Body of pancreas (tissue), 4 donors: Measurements from ENCODE around the gene MARS1.

Experiments
- POLR2A ChIP-seq, 3 donors: fragments of 450-650 bp; IDR thresholded peaks; one replicate each; pipeline ENCODE4 v1.6.1; 2016; ENCODE audit warnings: antibody characterized with exemption in 3 of 3, mild to moderate bottlenecking in 2 of 3
- TF ChIP-seq, protein P1 (sequence below), 7 experiments: fragments of 450-650 bp in 4 of 7; fragments of 200-600 bp in 3 of 7; sonication (generic) in 3 of 7; IDR thresholded peaks; one replicate each; pipeline ENCODE4 v1.5.1; 2016 to 2019; ENCODE audit warnings: antibody characterized with exemption in 7 of 7

DNA sequence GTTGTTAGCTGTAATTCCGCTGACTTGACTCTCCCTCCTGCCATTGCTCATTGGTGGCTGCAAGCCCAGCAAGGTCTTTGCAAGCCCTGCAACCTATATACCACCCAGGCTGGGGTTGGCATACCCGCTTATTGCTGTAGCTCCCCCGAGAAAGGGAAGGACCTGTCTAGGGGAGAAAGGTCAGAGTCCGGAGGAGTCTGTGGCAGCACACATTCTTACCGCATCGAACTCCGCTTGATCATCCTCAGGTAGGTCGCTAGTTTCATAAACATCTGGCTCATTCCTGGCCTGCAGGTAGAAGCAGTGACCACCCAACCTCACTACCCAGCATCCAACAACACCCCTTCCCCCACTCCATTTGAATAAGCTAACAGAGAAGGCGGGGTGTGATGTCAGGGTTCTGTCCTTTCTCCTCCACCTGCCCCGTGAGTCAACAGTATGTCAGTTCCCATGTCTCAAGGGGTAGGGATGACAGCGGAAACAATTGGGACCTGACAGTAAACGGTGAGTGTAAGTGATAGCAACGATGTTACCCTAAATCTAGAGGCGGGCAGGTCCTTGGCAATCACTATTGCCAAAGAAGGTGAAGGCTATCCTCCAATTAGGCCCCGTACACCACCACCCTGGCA lies 58.1 kb downstream of the MARS1 start:
- TF ChIP-seq, protein P1, sequence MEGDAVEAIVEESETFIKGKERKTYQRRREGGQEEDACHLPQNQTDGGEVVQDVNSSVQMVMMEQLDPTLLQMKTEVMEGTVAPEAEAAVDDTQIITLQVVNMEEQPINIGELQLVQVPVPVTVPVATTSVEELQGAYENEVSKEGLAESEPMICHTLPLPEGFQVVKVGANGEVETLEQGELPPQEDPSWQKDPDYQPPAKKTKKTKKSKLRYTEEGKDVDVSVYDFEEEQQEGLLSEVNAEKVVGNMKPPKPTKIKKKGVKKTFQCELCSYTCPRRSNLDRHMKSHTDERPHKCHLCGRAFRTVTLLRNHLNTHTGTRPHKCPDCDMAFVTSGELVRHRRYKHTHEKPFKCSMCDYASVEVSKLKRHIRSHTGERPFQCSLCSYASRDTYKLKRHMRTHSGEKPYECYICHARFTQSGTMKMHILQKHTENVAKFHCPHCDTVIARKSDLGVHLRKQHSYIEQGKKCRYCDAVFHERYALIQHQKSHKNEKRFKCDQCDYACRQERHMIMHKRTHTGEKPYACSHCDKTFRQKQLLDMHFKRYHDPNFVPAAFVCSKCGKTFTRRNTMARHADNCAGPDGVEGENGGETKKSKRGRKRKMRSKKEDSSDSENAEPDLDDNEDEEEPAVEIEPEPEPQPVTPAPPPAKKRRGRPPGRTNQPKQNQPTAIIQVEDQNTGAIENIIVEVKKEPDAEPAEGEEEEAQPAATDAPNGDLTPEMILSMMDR (IDR thresholded peaks at IDR 0.05): no peak
- no peak for TF ChIP-seq POLR2A (IDR thresholded peaks at IDR 0.05)
